ACC112 (cell line): ENCODE results near the gene PTPN23.

Experiments
- H2AFZ ChIP-seq: fragments of 200-600 bp; sonication (generic); one replicate; pipeline ENCODE4 v1.6.0; 2017; ENCODE audit warnings: antibody characterized with exemption, low read length; ENCODE audit not compliant: unreplicated experiment
- H3K27ac ChIP-seq: fragments of 200-600 bp; sonication (generic); 2 replicates; pipeline ENCODE4 v1.5.1; 2014; ENCODE audit warnings: low read depth, mild to moderate bottlenecking, antibody characterized with exemption, low read length, moderate library complexity
- H3K27me3 ChIP-seq: fragments of 200-600 bp; sonication (generic); 2 replicates; pipeline ENCODE4 v1.6.1; 2014; ENCODE audit warnings: mild to moderate bottlenecking, antibody characterized with exemption, low read length, moderate library complexity, mixed read lengths; ENCODE audit not compliant: insufficient read depth
- H3K36me3 ChIP-seq: fragments of 200-600 bp; sonication (generic); 2 replicates; pipeline ENCODE4 v1.6.1; 2016; ENCODE audit warnings: mild to moderate bottlenecking, antibody characterized with exemption, low read length, moderate library complexity, mixed read lengths; ENCODE audit not compliant: insufficient read depth
- H3K4me1 ChIP-seq: fragments of 200-600 bp; sonication (generic); one replicate; pipeline ENCODE4 v1.6.1; 2016; ENCODE audit warnings: low read length, mixed read lengths; ENCODE audit not compliant: insufficient read depth, unreplicated experiment, control insufficient read depth
- H3K4me3 ChIP-seq: fragments of 200-600 bp; sonication (generic); 2 replicates; pipeline ENCODE4 v1.5.1; 2014; ENCODE audit warnings: mild to moderate bottlenecking, low read depth, low read length
- H3K79me2 ChIP-seq: fragments of 200-600 bp; sonication (generic); one replicate; pipeline ENCODE4 v1.6.0; 2016; ENCODE audit warnings: low read length; ENCODE audit not compliant: control insufficient read depth, unreplicated experiment, insufficient read depth

Gene PTPN23

GRCh38 chr3:47370887-47371697, 9.7 kb upstream of the PTPN23 start:
- Histone ChIP-seq H3K36me3 (no peaks in the 10 kb centered on the region), H3K4me3 (no peak overlapping the region), H3K27me3 (no peaks in the 10 kb centered on the region), H3K79me2 (no peaks in the 10 kb centered on the region), H2AFZ (no peak overlapping the region), H3K27ac (no peak overlapping the region), H3K4me1 (no peaks in the 10 kb centered on the region)

- H3K36me3 ChIP-seq: no peaks in the 10 kb centered on the region
- H3K4me3 ChIP-seq: no peak overlapping the region
- H2AFZ ChIP-seq: no peak overlapping the region
- H3K4me1 ChIP-seq: peaks cover 7% of the 10 kb centered on the region
- H3K27me3 ChIP-seq: no peaks in the 10 kb centered on the region
- H3K79me2 ChIP-seq: peaks cover 6% of the 10 kb centered on the region
- H3K27ac ChIP-seq: no peak overlapping the region
These were observed 6.2 kb upstream of the PTPN23 start for GRCh38 chr3:47374587-47374986.

- peaks cover 9% of the 10 kb centered on the region for H3K4me1 ChIP-seq
- no peak overlapping the region for H3K4me3 ChIP-seq
- H3K27me3 ChIP-seq: no peaks in the 10 kb centered on the region
- no peak overlapping the region for H2AFZ ChIP-seq
- no peak overlapping the region for H3K27ac ChIP-seq
- peaks cover 16% of the 10 kb centered on the region for H3K79me2 ChIP-seq
- no peaks in the 10 kb centered on the region for H3K36me3 ChIP-seq
These were observed 4.4 kb upstream of the PTPN23 start for GRCh38 chr3:47376393-47376792.

- H3K27ac ChIP-seq: no peak overlapping the region
- peaks cover 23% of the 10 kb centered on the region for H3K79me2 ChIP-seq
- no peaks in the 10 kb centered on the region for H3K27me3 ChIP-seq
- no peak overlapping the region for H2AFZ ChIP-seq
- no peaks in the 10 kb centered on the region for H3K36me3 ChIP-seq
- H3K4me1 ChIP-seq: peaks cover 13% of the 10 kb centered on the region
- H3K4me3 ChIP-seq: no peak overlapping the region
These were observed 3.6 kb upstream of the PTPN23 start for GRCh38 chr3:47377186-47377585.

GRCh38 chr3:47378869-47379268, 2.0 kb upstream of the PTPN23 start:
- Histone ChIP-seq H3K27me3 (no peaks in the 10 kb centered on the region), H3K79me2 (peaks cover 38% of the 10 kb centered on the region), H3K4me3 (peak overlapping the region; percentile 90), H3K4me1 (peaks cover 17% of the 10 kb centered on the region), H2AFZ (no peak overlapping the region), H3K27ac (no peak overlapping the region), H3K36me3 (no peaks in the 10 kb centered on the region)

DNA sequence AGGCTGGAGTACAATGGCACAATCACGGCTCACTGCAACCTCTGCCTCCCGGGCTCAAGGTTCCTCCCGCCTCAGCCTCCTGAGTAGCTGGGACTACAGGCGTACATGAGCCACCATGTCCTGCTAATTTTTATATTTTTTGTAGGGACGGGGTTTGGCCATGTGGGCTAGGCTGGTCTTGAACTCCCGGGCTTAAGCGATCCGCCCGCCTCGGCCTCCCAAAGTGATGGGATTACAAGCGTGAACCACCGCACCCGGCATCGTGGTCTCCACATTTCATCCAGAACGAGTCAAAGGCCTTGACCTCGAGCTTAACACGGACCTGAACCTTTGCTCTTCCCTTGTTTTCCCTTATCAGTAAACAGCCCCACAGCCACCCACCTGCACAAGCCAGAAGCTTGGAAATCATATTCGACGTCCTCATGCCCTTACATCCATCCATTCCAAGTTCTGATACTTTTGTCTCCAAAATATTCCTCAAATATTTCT, 1.4 kb upstream of the PTPN23 start:
- Histone ChIP-seq H3K27ac (0 out of 2 replicates have a peak overlapping the region, but pooled peaks have one; percentile 78), H3K79me2 (peaks cover 40% of the 10 kb centered on the region), H3K4me1 (peaks cover 17% of the 10 kb centered on the region), H2AFZ (no peak overlapping the region), H3K27me3 (no peaks in the 10 kb centered on the region), H3K4me3 (peak overlapping the region; percentile 90), H3K36me3 (no peaks in the 10 kb centered on the region)

DNA sequence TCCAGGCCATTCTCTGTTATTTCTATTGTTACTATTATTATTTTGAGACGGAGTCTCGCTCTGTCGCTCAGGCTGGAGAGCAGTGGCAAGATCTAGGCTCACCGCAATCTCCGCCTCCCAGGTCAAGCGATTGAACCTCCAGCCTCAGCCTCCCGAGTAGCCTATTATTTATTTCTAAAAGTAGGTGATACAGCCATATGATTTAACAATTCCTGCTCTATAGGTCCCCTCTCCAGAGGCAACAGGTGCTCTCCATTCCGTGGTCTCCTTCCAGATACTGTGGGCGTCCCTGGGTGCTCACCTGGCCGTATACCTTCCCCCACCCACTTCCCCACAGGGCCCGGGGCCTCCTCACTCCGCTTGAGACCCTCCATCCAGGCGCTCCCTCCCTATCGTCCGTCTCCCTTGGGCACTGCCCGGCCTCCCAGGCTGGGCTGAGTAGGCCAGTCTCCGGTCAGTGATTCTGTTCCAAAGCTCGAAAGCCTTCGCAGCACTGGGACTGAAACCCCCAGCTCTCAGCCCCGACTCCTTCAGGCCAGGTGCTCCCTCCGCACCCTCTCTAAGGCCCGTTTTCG, 708 bp upstream of the PTPN23 start:
- H3K27ac ChIP-seq: peak overlapping the region; percentile 78
- H3K27me3 ChIP-seq: no peaks in the 10 kb centered on the region
- H3K36me3 ChIP-seq: no peaks in the 10 kb centered on the region
- H3K4me3 ChIP-seq: peak overlapping the region; percentile 90
- peak overlapping the region; percentile 26 for H2AFZ ChIP-seq
- H3K79me2 ChIP-seq: peaks cover 44% of the 10 kb centered on the region
- H3K4me1 ChIP-seq: peaks cover 17% of the 10 kb centered on the region

DNA sequence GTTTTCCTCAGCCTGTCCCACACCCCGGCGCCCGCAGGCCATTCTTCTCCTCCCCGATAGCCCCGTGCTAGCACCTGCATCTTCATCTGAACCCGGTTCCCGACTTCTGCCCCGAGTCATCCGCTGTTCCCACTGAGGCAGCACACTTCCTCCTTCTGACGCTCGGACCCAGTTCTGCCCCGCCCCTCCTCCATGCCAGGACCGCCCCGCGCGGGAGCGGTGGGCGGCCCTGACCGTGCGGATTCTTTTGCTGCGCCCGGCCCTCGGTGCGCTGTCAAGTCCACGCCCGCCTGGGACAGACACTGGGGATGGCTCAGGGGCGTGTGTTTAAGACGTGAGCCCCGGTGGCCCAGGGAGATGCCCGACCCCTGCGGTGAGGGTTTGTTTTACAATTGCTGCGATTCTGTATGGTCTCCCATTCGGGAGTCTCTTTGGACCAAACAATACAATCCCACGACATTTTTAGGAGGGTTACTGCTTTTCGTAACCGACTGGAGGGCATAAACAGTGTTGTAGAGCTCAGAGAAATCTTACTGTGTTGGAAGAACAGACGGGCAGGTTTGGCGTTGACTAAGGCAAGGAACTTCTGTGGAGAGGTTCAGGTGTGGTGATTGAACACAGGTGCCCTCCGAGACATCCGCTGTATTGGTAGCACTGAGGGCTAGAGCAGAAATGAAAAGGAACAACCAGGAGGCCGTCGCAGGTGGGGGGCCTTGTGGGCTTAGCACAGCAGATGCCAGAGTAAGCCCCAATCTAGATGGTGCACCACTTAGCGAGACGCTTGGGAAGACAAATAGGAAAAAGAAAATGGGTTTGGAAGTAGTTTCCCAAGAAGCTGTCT, 716 bp downstream of the PTPN23 start:
- Histone ChIP-seq H3K79me2 (peaks cover 56% of the 10 kb centered on the region), H3K4me1 (peaks cover 17% of the 10 kb centered on the region), H2AFZ (peak overlapping the region; percentile 75), H3K27ac (peak overlapping the region; percentile 78), H3K36me3 (no peaks in the 10 kb centered on the region), H3K27me3 (no peaks in the 10 kb centered on the region), H3K4me3 (peak overlapping the region; percentile 90)

DNA sequence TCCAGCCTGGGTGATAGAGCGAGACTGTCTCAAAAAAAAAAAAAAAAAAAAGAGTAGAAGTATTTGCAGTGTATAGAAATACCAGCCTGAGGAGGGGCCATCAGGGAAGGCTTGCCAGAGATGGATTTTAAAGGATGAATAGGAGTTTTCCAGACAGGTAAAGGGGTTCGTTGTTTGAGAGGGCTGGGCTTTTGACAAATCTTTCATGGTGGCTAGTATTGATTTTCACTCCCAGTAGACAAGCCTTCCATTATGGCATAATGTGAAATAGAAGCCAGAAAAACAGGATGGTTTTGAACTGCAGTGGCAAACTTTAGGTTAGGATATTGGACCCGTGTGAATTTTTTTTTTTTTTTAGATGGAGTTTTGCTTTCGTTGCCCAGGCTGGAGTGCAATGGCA, 3.6 kb downstream of the PTPN23 start:
- peaks cover 4% of the 10 kb centered on the region; the same call in 1 of the 2 replicates for H3K36me3 ChIP-seq
- no peak overlapping the region for H3K4me3 ChIP-seq
- H3K27me3 ChIP-seq: no peaks in the 10 kb centered on the region
- H3K27ac ChIP-seq: no peak overlapping the region
- peaks cover 73% of the 10 kb centered on the region for H3K79me2 ChIP-seq
- peaks cover 12% of the 10 kb centered on the region for H3K4me1 ChIP-seq
- H2AFZ ChIP-seq: no peak overlapping the region

- H3K27ac ChIP-seq: no peak overlapping the region
- no peak overlapping the region for H2AFZ ChIP-seq
- no peaks in the 10 kb centered on the region for H3K27me3 ChIP-seq
- peaks cover 8% of the 10 kb centered on the region for H3K4me1 ChIP-seq
- peaks cover 69% of the 10 kb centered on the region for H3K79me2 ChIP-seq
- H3K4me3 ChIP-seq: no peak overlapping the region
- H3K36me3 ChIP-seq: peaks cover 4% of the 10 kb centered on the region; the same call in 1 of the 2 replicates
These were observed 4.2 kb downstream of the PTPN23 start for GRCh38 chr3:47385007-47385406.
